H1 (cell line): ENCODE data around the gene TMEM169. TPM values are rescaled to one million over a fixed set of nuclear protein-coding genes. Genes with fewer than 3 reads are reported as not detected.

Experiments used
- CTCF ChIA-PET: fragments of 300-600 bp; sonication (Branson Sonifier 250); formaldehyde crosslinking; loops from one replicate; lab custom pipeline; 2021; ENCODE audit not compliant: partially characterized antibody; lab: Charles Lee
- POLR2A ChIA-PET: fragments of 300-600 bp; sonication (Branson Sonifier 250); formaldehyde crosslinking; loops from one replicate; lab custom pipeline; 2021; ENCODE audit warnings: inconsistent platforms; ENCODE audit not compliant: partially characterized antibody; lab: Charles Lee
- DNase-seq, 2 experiments: peaks; one replicate each; pipeline versions ENCODE4 v3.0.0 to v3.0.0-alpha.2; 2010 to 2022; ENCODE audit warnings: low spot score in 2 of 2, low read depth in 1 of 2, mixed read lengths in 1 of 2
- FAIRE-seq: peaks from 2 replicates; lab custom pipeline; 2011; peaks lifted over from hg19 to GRCh38; lab: Jason Lieb, UNC
- H2AFZ ChIP-seq: 2 replicates; pipeline ENCODE4 v1.8.1; 2012; ENCODE audit warnings: low read length, inconsistent platforms
- H2AK5ac ChIP-seq: 2 replicates; pipeline ENCODE4 v1.6.1; 2013; ENCODE audit warnings: low read depth, low read length
- H2BK120ac ChIP-seq: replicated peaks from 2 replicates; pipeline ENCODE3; 2013; ENCODE audit warnings: low read depth, low read length, inconsistent platforms
- H2BK12ac ChIP-seq: 2 replicates; pipeline ENCODE4 v1.6.1; 2013; ENCODE audit warnings: low read depth, low read length
- H2BK15ac ChIP-seq: 2 replicates; pipeline ENCODE4 v1.6.1; 2013; ENCODE audit warnings: low read length
- H2BK20ac ChIP-seq: 2 replicates; pipeline ENCODE4 v1.6.1; 2013; ENCODE audit warnings: low read length
- H2BK5ac ChIP-seq: 2 replicates; pipeline ENCODE4 v1.6.1; 2013; ENCODE audit warnings: low read depth, low read length
- H3K14ac ChIP-seq: 2 replicates; pipeline ENCODE4 v1.6.1; 2013; ENCODE audit warnings: inconsistent platforms; ENCODE audit not compliant: insufficient read length
- H3K18ac ChIP-seq: 2 replicates; pipeline ENCODE4 v1.6.1; 2013; ENCODE audit warnings: low read length; ENCODE audit errors: extremely low read depth
- H3K23ac ChIP-seq: 2 replicates; pipeline ENCODE4 v1.6.1; 2013; ENCODE audit warnings: inconsistent platforms; ENCODE audit not compliant: insufficient read length
- H3K23me2 ChIP-seq: 2 replicates; pipeline ENCODE4 v1.6.1; 2013; ENCODE audit warnings: low read depth, low read length
- H3K27ac ChIP-seq: 2 replicates; pipeline ENCODE4 v1.6.1; 2011; ENCODE audit warnings: low read depth, low read length, inconsistent platforms
- H3K27me3 ChIP-seq, 4 experiments: replicated peaks in 1 of 4; 1 replicate in 1 of 4; 2 replicates in 3 of 4; pipeline versions ENCODE4 v1.6.1 to v1.8.1; 2011 to 2013; ENCODE audit warnings: low read length in 3 of 4, mild to moderate bottlenecking in 3 of 4, inconsistent platforms in 2 of 4, mixed read lengths in 2 of 4, moderate library complexity in 1 of 4; ENCODE audit not compliant: control insufficient read depth in 3 of 4, insufficient read depth in 3 of 4; ENCODE audit errors: extremely low read depth in 1 of 4
- H3K36me3 ChIP-seq, 4 experiments: 2 replicates each; pipeline versions ENCODE4 v1.6.1 to v1.8.1; 2011 to 2013; ENCODE audit warnings: mild to moderate bottlenecking in 4 of 4, low read length in 3 of 4, moderate library complexity in 2 of 4, control low read depth in 1 of 4, inconsistent platforms in 1 of 4; ENCODE audit not compliant: insufficient read depth in 4 of 4, control insufficient read depth in 2 of 4
- H3K4ac ChIP-seq: replicated peaks from 2 replicates; pipeline ENCODE3; 2013; ENCODE audit warnings: low read length, low read depth, mixed read lengths, inconsistent platforms; ENCODE audit not compliant: insufficient read length
- H3K4me1 ChIP-seq, 4 experiments: replicated peaks in 1 of 4; 1 replicate in 1 of 4; 2 replicates in 3 of 4; pipeline versions ENCODE4 v1.6.1 to v1.8.1; 2011 to 2013; ENCODE audit warnings: low read length in 3 of 4, inconsistent platforms in 2 of 4, mixed read lengths in 1 of 4; ENCODE audit not compliant: insufficient read depth in 4 of 4, control insufficient read depth in 3 of 4
- H3K4me2 ChIP-seq, 2 experiments: 2 replicates each; pipeline versions ENCODE4 v1.6.1 to v1.8.1; 2011 to 2013; ENCODE audit warnings: low read depth in 2 of 2, low read length in 2 of 2, control low read depth in 1 of 2, inconsistent platforms in 1 of 2, mild to moderate bottlenecking in 1 of 2; ENCODE audit not compliant: insufficient read depth in 1 of 2
- H3K4me3 ChIP-seq, 4 experiments: fragments of 200-600, 300-600 bp in 1 of 4; sonication (generic), shearing (Covaris generic), sonication (Bioruptor Twin) in 1 of 4; 2 replicates each; pipeline versions ENCODE4 v1.5.1 to v1.8.1; 2011 to 2016; ENCODE audit warnings: low read length in 4 of 4, low read depth in 3 of 4, control low read depth in 2 of 4, inconsistent platforms in 2 of 4, mild to moderate bottlenecking in 2 of 4, mixed read lengths in 1 of 4, moderate library complexity in 1 of 4; ENCODE audit not compliant: insufficient read depth in 2 of 4; ENCODE audit errors: extremely low read depth in 1 of 4
- H3K56ac ChIP-seq: replicated peaks from 2 replicates; pipeline ENCODE3; 2013; ENCODE audit warnings: low read depth, mild to moderate bottlenecking, mixed read lengths, low read length, inconsistent platforms; ENCODE audit not compliant: insufficient read length
- H3K79me1 ChIP-seq: 2 replicates; pipeline ENCODE4 v1.6.1; 2013; ENCODE audit warnings: low read depth, low read length, control low read depth
- H3K79me2 ChIP-seq, 2 experiments: 2 replicates each; pipeline versions ENCODE4 v1.6.1 to v1.8.1; 2012 to 2013; ENCODE audit warnings: low read length in 2 of 2, mild to moderate bottlenecking in 2 of 2, inconsistent platforms in 1 of 2; ENCODE audit not compliant: insufficient read depth in 2 of 2, control insufficient read depth in 1 of 2
- H3K9ac ChIP-seq, 4 experiments: replicated peaks in 1 of 4; 1 replicate in 1 of 4; 2 replicates in 3 of 4; pipeline versions ENCODE4 v1.6.1 to v1.8.1; 2011 to 2013; ENCODE audit warnings: low read depth in 3 of 4, low read length in 3 of 4, control low read depth in 2 of 4, mild to moderate bottlenecking in 2 of 4, moderate library complexity in 2 of 4, inconsistent platforms in 1 of 4; ENCODE audit errors: extremely low read depth in 1 of 4
- H3K9me3 ChIP-seq, 2 experiments: 2 replicates each; pipeline versions ENCODE4 v1.6.1 to v1.8.1; 2012 to 2013; ENCODE audit warnings: mild to moderate bottlenecking in 2 of 2, moderate library complexity in 2 of 2, control low read depth in 1 of 2, inconsistent platforms in 1 of 2, low read depth in 1 of 2, low read length in 1 of 2, mixed read lengths in 1 of 2; ENCODE audit not compliant: insufficient read depth in 2 of 2
- H4K20me1 ChIP-seq, 2 experiments: replicated peaks in 1 of 2; 2 replicates each; pipeline versions ENCODE3 to v1.8.1; 2011 to 2013; ENCODE audit warnings: inconsistent platforms in 2 of 2, low read length in 2 of 2, mild to moderate bottlenecking in 1 of 2; ENCODE audit not compliant: insufficient read depth in 2 of 2, control insufficient read depth in 1 of 2
- H4K5ac ChIP-seq: 2 replicates; pipeline ENCODE4 v1.6.1; 2013; ENCODE audit warnings: low read length, low read depth, mixed read lengths, inconsistent platforms; ENCODE audit not compliant: insufficient read length
- H4K8ac ChIP-seq: 2 replicates; pipeline ENCODE4 v1.8.0; 2013; ENCODE audit warnings: mild to moderate bottlenecking, moderate library complexity, low read length, inconsistent platforms; ENCODE audit not compliant: insufficient read depth; ENCODE audit errors: extremely low read depth
- H4K91ac ChIP-seq: replicated peaks from 2 replicates; pipeline ENCODE3; 2013; ENCODE audit warnings: low read length, mixed read lengths, inconsistent platforms; ENCODE audit not compliant: insufficient read length
- ASH2L ChIP-seq: fragments of 200-600, 300-600 bp; sonication (generic); IDR thresholded peaks from one replicate; pipeline ENCODE4 v1.7.1; 2017; ENCODE audit warnings: low read length
- CHD1 ChIP-seq: IDR thresholded peaks from 2 replicates; pipeline ENCODE4 v1.6.1; 2012; ENCODE audit warnings: low read depth, low read length, improper control_type of control experiment
- CHD2 ChIP-seq: IDR thresholded peaks from 2 replicates; pipeline ENCODE4 v1.6.1; 2012; ENCODE audit warnings: low read length, improper control_type of control experiment
- CREB1 ChIP-seq: IDR thresholded peaks from 2 replicates; pipeline ENCODE4 v1.6.1; 2012; ENCODE audit warnings: inconsistent platforms
- EGR1 ChIP-seq: IDR thresholded peaks from 2 replicates; pipeline ENCODE4 v1.6.1; 2011; ENCODE audit warnings: low read depth, low read length, borderline replicate concordance
- GTF2F1 ChIP-seq: IDR thresholded peaks from 2 replicates; pipeline ENCODE4 v1.6.1; 2012; ENCODE audit warnings: low read depth, low read length, improper control_type of control experiment, borderline replicate concordance
- KDM4A ChIP-seq: IDR thresholded peaks from one replicate; pipeline ENCODE4 v1.7.1; 2012; ENCODE audit warnings: low read depth, mild to moderate bottlenecking, moderate library complexity, low read length, inconsistent platforms; ENCODE audit not compliant: severe bottlenecking
- POLR2AphosphoS5 ChIP-seq: IDR thresholded peaks from 2 replicates; pipeline ENCODE4 v1.6.1; 2011; ENCODE audit warnings: low read depth, low read length
- SAP30 ChIP-seq: fragments of 300-600 bp; sonication (generic); IDR thresholded peaks from 2 replicates; pipeline ENCODE4 v1.7.1; 2012; ENCODE audit warnings: low read length, moderate library complexity, mild to moderate bottlenecking, inconsistent platforms; ENCODE audit not compliant: insufficient read depth, insufficient replicate concordance
- TAF1 ChIP-seq: IDR thresholded peaks from 2 replicates; pipeline ENCODE4 v1.6.1; 2011; ENCODE audit warnings: mild to moderate bottlenecking, low read depth, low read length
- TBP ChIP-seq: IDR thresholded peaks from 2 replicates; pipeline ENCODE4 v1.6.1; 2011; ENCODE audit warnings: low read depth, low read length, improper control_type of control experiment
- WGBS, 2 experiments: shearing (Covaris generic) in 1 of 2; methylation state at CpG; one replicate each; pipeline versions ENCODE4 v1.1.6 to v1.1.7; 2013 to 2015; ENCODE audit warnings: low lambda C conversion rate in 2 of 2, mixed read lengths in 2 of 2, inconsistent platforms in 1 of 2, low coverage in 1 of 2, missing lambda C conversion rate in 1 of 2; ENCODE audit not compliant: insufficient replicate concordance in 2 of 2, insufficient coverage in 1 of 2, insufficient read length in 1 of 2; ENCODE audit errors: extremely low coverage in 1 of 2, missing lambda C conversion rate in 1 of 2; 5-methylcytosine and 5-hydroxymethylcytosine counted together
- polyA plus RNA-seq, 7 experiments: library from polyadenylated mRNA; depleted of rRNA in 3 of 7; stranded (reverse) in 5 of 7; unstranded in 2 of 7; fragments of >200 nt in 5 of 7; fragments of 200-250 nt in 2 of 7; gene quantifications; 1 replicate in 5 of 7; 2 replicates in 1 of 7; 4 replicates in 1 of 7; pipeline versions ENCODE4 v1.2.1 to v1.2.3, GENCODE V29; 2011 to 2013; ENCODE audit warnings: missing spikeins in 2 of 7, mixed read lengths in 2 of 7
- total RNA-seq: library from RNA; stranded (reverse); fragmentation: NEBNext Ultra II Directional; extraction: Animal tissue kit (Norgen Biotek cat#: 25700); gene quantifications from 2 replicates; pipeline ENCODE4 v1.2.1, GENCODE V29; 2021

Gene TMEM169
- total and polyA plus RNA-seq, 2 of the 8 experiments (the other 6 are each of a cell fraction or from before 2014, with no cell fraction given), result 0.41 to 2.4 TPM

- H2BK15ac ChIP-seq, result 0 out of 2 replicates have a peak within 1 kb of the TSS, but pooled peaks have one; percentile 38
- H3K79me2 ChIP-seq, result peaks cover 22 to 42% of the 10 kb centered on the region in 2 experiments
- peak within 1 kb of the TSS; percentile 99 for H3K4ac ChIP-seq
- peak within 1 kb of the TSS; percentile 84 to 100 (median 98) for H3K9ac ChIP-seq
- no peaks in the 10 kb centered on the region; the same call in 1 of the 2 replicates for H3K23me2 ChIP-seq
- peak within 1 kb of the TSS; percentile 88 for H3K14ac ChIP-seq
- H4K91ac ChIP-seq, result peak within 1 kb of the TSS; percentile 95
- H4K8ac ChIP-seq, result peak within 1 kb of the TSS; percentile 99; the same call in 1 of the 2 replicates
- H2BK5ac ChIP-seq, result peak within 1 kb of the TSS; percentile 98
- H3K27me3 ChIP-seq, result no peaks in the 10 kb centered on the region
- H3K27ac ChIP-seq, result peak within 1 kb of the TSS; percentile 92
- POLR2A ChIA-PET, result interaction anchor here (0.6 to 8.5 kb wide), 14 partner anchors 8 to 389 kb away, joined by 3 to 73 read pairs (median 6); partner anchors contain the start of genes PECR, RPL37A and TMEM169
- peak within 1 kb of the TSS; percentile 96 for H3K18ac ChIP-seq
- CTCF ChIA-PET, result interaction anchor here (0.6 to 3.4 kb wide), 11 partner anchors 9 to 521 kb away, joined by 3 to 18 read pairs (median 4); partner anchors contain the start of genes PECR and TMEM169
- H2AFZ ChIP-seq, result no peak within 1 kb of the TSS
- peak within 1 kb of the TSS; percentile 97 for H3K56ac ChIP-seq
- H3K9me3 ChIP-seq, result no peaks in the 10 kb centered on the region
- H2BK12ac ChIP-seq, result no peak within 1 kb of the TSS; the same call in 1 of the 2 replicates
- H4K5ac ChIP-seq, result peak within 1 kb of the TSS; percentile 98
- peaks cover 4 to 12% (median 10%) of the 10 kb centered on the region in 4 experiments; a peak in 6 of 7 replicates for H3K4me1 ChIP-seq
- peaks cover 11 to 41% (median 33%) of the 10 kb centered on the region in 4 experiments for H3K36me3 ChIP-seq
- peak within 1 kb of the TSS; percentile 79; the same call in 1 of the 2 replicates for H2AK5ac ChIP-seq
- H4K20me1 ChIP-seq, result peaks cover 0 to 8% of the 10 kb centered on the region in 2 experiments
- peak; percentile 98 for DNase-seq
- peak within 1 kb of the TSS; percentile 47 for H2BK120ac ChIP-seq
- peak within 1 kb of the TSS; percentile 87 to 99 (median 97) for H3K4me3 ChIP-seq
- H2BK20ac ChIP-seq, result no peak within 1 kb of the TSS
- 1% methylated on average over 55 of the region's 57 CpGs; no CpG with 5 or more reads in 1 of the 2 experiments for WGBS, 2 experiments
- H3K23ac ChIP-seq, result no peak within 1 kb of the TSS
- peak; percentile 58 for FAIRE-seq
- H3K79me1 ChIP-seq, result no peaks in the 10 kb centered on the region
- peak within 1 kb of the TSS; percentile 66 to 72 for H3K4me2 ChIP-seq
- TF ChIP-seq CHD2 (0 out of 2 replicates have a peak, but pooled peaks have one; percentile 8), SAP30 (peak; percentile 21), EGR1 (peak; percentile 90), GTF2F1 (0 out of 2 replicates have a peak, but pooled peaks have one; percentile 56), TBP (peak; percentile 64; the same call in 1 of the 2 replicates), TAF1 (peak; percentile 93), POLR2AphosphoS5 (peak; percentile 91), CHD1 (peak; percentile 51; the same call in 1 of the 2 replicates), ASH2L (peak; percentile 90), KDM4A (peak; percentile 63), CREB1 (no peak)
Measured at GRCh38 chr2:216108967-216109921, 27.5 kb downstream of the TMEM169 start, which contains the start of gene XRCC5. TSS of gene XRCC5 (plus strand) at chr2:216109348. CDS start at chr2:216109437, 89 bp downstream.
